Breast epithelium (tissue), 3 donors: ENCODE data around the gene SGCA.

Experiments
- POLR2A ChIP-seq: fragments of 450-650 bp; IDR thresholded peaks from one replicate; pipeline ENCODE4 v1.6.1; 2016; ENCODE audit warnings: antibody characterized with exemption, mild to moderate bottlenecking, moderate library complexity
- POLR2AphosphoS5 ChIP-seq, 3 donors: sonication (generic); formaldehyde crosslinking; IDR thresholded peaks; one replicate each; pipeline ENCODE4 v1.6.1; 2017; ENCODE audit warnings: antibody characterized with exemption in 3 of 3
- TF ChIP-seq, protein P1 (sequence below), 3 donors: fragments of 450-650 bp; IDR thresholded peaks; one replicate each; pipeline ENCODE4 v1.5.1; 2016 to 2017; ENCODE audit warnings: antibody characterized with exemption in 3 of 3, mild to moderate bottlenecking in 3 of 3, moderate library complexity in 3 of 3

DNA sequence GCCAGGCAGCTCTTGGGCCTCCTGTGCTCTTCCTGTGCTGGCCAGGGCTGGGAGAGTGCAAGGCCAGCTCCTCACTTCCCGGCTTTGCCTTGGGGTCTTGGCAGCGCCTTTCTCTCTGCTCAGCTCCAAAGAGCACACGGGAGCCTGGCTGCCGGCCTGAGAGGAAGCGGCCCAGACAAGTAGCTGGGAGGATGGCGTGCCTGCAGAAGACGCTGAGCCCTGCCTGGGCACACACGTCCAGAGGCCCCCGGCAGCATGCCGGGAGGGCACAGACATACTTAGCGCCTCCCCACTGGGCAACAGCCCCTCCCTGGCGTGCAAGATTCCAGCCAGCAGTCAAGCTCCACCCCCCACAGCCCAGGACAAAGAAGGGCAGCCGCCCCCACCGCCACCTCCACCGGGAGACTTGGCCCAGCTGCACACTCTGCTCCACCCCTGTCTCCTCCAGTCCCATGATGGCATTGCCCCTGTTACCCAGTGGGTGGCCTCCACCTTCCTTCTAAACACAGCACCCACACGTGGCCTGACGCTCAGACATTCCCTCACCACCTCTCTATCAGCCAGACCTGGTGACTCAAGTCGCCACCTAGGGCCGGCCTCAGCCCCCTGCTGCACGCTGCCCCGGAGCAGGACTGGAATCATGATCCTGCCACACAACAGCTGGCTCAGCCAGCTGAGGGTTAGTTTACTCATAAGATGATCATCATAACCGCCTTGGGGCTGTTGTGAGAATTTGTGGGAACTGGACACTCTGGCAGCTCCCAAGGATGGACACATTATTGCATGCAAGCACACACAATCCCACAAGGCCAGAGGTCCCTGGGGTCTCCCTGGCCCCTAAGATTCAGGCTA is 12.4 kb downstream of the SGCA start:
- TF ChIP-seq POLR2AphosphoS5 (IDR thresholded peaks at IDR 0.05) (no peak), POLR2A (no peak)
- TF ChIP-seq, protein P1, sequence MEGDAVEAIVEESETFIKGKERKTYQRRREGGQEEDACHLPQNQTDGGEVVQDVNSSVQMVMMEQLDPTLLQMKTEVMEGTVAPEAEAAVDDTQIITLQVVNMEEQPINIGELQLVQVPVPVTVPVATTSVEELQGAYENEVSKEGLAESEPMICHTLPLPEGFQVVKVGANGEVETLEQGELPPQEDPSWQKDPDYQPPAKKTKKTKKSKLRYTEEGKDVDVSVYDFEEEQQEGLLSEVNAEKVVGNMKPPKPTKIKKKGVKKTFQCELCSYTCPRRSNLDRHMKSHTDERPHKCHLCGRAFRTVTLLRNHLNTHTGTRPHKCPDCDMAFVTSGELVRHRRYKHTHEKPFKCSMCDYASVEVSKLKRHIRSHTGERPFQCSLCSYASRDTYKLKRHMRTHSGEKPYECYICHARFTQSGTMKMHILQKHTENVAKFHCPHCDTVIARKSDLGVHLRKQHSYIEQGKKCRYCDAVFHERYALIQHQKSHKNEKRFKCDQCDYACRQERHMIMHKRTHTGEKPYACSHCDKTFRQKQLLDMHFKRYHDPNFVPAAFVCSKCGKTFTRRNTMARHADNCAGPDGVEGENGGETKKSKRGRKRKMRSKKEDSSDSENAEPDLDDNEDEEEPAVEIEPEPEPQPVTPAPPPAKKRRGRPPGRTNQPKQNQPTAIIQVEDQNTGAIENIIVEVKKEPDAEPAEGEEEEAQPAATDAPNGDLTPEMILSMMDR (IDR thresholded peaks at IDR 0.05) = peak in 2 of 3 donors; percentile 19 to 48
